COLO829 (cell line): ENCODE measurements around the gene METTL1.

Source experiments
- DNase-seq: peaks from one replicate; pipeline ENCODE4 v3.0.0; 2012; ENCODE audit warnings: low spot score

Gene METTL1

GRCh38 chr12:57767305-57767698 lies 4.6 kb downstream of the METTL1 start:
- no peak for DNase-seq

GRCh38 chr12:57766464-57767304 lies 5.2 kb downstream of the METTL1 start, which contains the start of gene CYP27B1:
Gene CYP27B1, minus strand, starts transcription at chr12:57767078. Its CDS starts 37 bp downstream, at chr12:57767041.
- no peak for DNase-seq

GRCh38 chr12:57765698-57766463 lies 6.0 kb downstream of the METTL1 start:
- no peak for DNase-seq

- no peak for DNase-seq
Observed at GRCh38 chr12:57765003-57765697, 6.8 kb downstream of the METTL1 start.

GRCh38 chr12:57764662-57765002 lies 7.3 kb downstream of the METTL1 start:
- no peak for DNase-seq

DNA sequence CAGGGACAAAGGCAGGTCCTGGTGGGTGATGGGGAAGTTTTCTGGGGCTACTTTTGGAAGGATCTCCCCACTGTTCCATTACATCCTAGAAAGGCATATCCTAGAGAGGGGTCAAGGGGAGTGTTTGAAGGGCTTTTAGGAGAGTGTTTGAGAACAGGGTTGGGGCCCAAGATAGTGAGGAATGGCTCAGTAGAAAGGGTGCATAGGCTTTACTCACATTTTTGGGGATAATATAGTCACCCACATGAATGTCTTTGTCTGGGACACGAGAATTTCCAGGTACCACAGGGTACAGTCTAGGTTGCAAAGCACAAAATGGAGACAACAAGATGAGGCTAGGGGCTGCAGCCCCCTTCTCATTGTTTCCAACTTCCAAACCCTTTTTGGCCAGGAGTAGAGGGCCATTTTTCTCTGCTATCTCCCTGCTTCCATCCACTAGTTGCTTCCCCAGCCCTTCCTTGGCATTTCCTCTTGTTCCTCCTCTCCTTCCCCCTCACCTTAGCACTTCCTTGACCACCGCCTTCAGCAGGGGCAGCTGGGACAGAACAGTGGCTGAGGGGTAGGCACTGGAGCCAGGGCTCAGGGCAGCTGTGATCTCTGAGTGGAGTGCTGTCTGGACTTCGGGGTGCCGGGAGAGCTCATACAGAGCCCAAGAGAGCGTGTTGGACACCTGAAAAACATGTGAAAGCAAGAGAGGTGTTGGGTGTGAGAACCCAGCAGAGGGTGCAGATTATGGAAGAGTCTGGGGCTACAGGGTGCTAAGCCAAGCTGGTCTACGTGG lies 7.8 kb downstream of the METTL1 start:
- DNase-seq, result no peak

- DNase-seq, result no peak
Observed at GRCh38 chr12:57762463-57762862, 9.4 kb downstream of the METTL1 start.

DNA sequence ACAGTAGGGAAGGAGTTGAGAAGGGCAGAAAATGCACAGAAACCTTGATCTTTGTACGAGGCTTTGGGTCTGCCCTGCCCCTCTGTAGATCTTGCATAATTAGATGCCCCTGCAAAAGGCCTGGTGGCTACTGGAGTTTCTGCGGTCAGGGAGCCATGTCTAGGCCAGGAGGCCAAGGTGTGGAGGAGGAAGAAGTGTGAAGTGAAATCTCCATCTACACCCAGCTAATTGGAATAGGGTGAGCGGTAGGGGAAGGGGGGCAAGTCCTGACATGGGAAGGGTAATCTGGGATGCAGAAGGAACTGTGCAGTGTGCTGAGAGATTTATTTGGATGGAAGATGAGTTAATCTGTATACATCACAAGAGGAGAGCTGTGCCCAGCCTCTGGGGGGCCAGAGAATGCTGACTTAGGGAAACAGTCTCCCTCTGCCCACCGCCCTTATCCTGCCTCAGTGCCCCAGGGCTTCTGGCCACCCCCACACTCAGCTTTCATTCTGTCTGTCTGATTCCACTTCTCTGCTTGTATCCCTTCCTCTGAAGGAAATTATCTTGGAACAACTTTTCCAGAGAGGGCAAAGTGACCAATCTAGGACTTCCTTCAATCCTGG lies 10.4 kb downstream of the METTL1 start:
- DNase-seq, result no peak

GRCh38 chr12:57760347-57760982 lies 11.4 kb downstream of the METTL1 start:
- DNase-seq, result no peak

DNA sequence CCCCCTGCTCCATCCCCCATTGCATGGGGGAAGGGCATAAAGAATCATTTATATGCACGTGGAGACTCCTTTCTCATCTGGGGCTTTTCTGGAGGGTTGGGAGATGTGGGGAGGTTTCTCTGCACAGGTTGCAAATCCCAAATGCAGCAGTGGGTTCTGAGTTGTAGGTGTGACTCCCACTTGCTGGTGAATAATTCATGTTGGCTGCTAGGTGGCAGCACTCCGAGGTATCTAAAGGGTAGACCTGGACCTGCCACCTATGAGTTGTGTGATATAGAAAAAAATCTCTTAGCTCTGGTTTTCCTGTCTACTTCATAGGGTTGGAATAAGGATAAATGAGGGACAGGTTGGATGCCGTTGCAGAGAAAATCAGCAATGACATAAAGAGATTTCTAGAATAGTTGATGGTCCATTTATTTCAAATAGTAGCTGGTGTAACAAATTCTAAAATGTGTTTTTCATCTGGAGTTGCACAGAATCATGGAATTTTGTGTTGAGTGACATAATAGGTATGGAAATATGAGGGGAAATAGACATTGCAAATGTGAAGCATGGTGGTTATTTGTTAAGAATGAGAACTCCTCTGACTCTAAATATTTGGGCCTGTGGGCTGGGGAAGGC lies 12.4 kb downstream of the METTL1 start:
- no peak for DNase-seq

- DNase-seq, result no peak
Observed at GRCh38 chr12:57758552-57759359, 13.1 kb downstream of the METTL1 start.

DNA sequence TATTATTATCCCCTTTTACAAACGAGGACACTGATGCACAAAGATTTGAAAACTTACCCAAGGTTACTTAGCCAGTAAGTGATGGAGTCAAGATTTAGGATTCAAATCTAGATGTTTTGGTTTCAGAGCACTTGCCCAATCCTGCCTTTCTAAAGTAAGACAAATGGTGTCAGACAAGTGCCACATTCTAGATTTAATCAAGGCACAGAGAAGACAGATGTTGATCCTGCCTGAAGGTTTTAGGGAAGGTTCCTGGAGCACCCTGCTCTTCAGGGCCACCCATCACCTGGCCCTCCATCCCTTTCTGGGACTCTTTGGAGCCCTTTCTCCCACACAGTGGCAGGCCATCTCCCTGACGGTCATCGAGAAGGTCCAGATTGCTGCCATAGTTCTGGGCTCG lies 14.1 kb downstream of the METTL1 start:
- DNase-seq, result no peak

GRCh38 chr12:57756406-57757341 lies 15.2 kb downstream of the METTL1 start:
- DNase-seq, result peak; percentile 74

DNA sequence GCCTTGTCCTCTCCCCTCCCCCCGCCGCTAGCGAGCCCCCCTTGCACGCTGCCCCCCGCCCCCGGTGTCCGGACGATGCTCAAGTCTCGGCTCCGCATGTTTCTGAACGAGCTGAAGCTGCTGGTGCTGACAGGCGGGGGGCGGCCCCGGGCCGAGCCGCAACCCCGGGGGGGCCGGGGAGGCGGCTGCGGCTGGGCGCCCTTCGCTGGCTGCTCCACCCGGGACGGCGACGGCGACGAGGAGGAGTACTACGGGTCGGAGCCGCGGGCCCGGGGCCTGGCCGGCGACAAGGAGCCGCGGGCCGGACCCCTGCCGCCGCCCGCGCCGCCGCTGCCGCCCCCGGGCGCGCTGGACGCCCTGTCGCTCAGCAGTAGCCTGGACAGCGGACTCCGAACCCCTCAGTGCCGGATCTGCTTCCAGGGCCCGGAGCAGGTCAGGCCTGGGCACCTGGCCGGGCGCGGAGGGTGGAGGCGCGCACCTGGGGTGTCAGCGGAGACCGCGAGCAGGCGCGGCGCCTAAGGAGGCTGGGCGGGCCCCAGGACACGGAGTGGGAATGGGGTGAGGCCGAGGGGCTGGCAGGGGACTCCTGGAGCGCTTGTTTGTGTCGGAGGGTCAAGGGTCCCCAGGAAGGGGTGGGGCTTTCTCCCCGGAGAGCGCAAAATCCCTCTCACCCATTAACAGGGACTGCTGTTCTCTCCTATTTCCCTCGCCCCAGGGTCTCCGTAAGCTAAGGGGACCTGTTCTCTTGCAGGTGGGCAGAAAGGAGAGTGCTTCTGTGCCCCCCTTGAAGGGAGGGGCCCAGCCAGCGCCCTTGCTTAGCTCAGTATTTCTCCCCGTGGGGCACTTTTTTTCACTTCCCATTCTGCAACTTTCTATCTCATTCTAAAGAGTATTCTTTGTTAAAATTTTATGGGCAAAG lies 16.2 kb downstream of the METTL1 start:
- no peak for DNase-seq

GRCh38 chr12:57755194-57755453 lies 16.8 kb downstream of the METTL1 start:
- DNase-seq, result no peak

- DNase-seq, result no peak
Observed at GRCh38 chr12:57754411-57755193, 17.3 kb downstream of the METTL1 start, which contains the start of gene MARCHF9. Gene MARCHF9, plus strand, starts transcription at chr12:57755103. Its CDS starts 426 bp downstream, at chr12:57755529.
